ENCODE data around the gene AGBL4.
"Not testable (repeated sequence)": the region's sequence is repeated elsewhere in the genome, so short reads cannot be mapped to it uniquely, and the experiment has no call there.

AGBL4 gene

GRCh38 chr1:50023292-50024159 lies at the start of gene AGBL4:
Gene AGBL4 (minus strand): TSS chr1:50023954.
- no peak for DNase-seq (ENCODE audit: low spot score)

GRCh38 chr1:50066806-50067205 lies 43.1 kb upstream of the AGBL4 start:
- no peak for DNase-seq (ENCODE audit: low spot score)

GRCh38 chr1:50060279-50060678 lies 36.5 kb upstream of the AGBL4 start:
- DNase-seq (ENCODE audit: low spot score): no peak

- DNase-seq (ENCODE audit: low spot score): no peak
These were observed 25.0 kb upstream of the AGBL4 start for GRCh38 chr1:50048791-50049190.

GRCh38 chr1:50047916-50048694 lies 24.4 kb upstream of the AGBL4 start:
- DNase-seq (ENCODE audit: low spot score): no peak

- no peak for DNase-seq (ENCODE audit: low spot score)
These were observed 14.6 kb upstream of the AGBL4 start for GRCh38 chr1:50038237-50038809.

- no peak for DNase-seq (ENCODE audit: low spot score)
These were observed 4.0 kb upstream of the AGBL4 start for GRCh38 chr1:50027794-50028193.

GRCh38 chr1:49995734-49996133 lies 28.0 kb downstream of the AGBL4 start:
- DNase-seq (ENCODE audit: low spot score): no peak

GRCh38 chr1:49971088-49971487 lies 52.7 kb downstream of the AGBL4 start:
- DNase-seq (ENCODE audit: low spot score): no peak

GRCh38 chr1:49951385-49951784 lies 72.4 kb downstream of the AGBL4 start:
- DNase-seq (ENCODE audit: low spot score): no peak

- DNase-seq (ENCODE audit: low spot score): not testable (repeated sequence)
These were observed 108.5 kb downstream of the AGBL4 start for GRCh38 chr1:49915301-49915700.

GRCh38 chr1:49906365-49906764 lies 117.4 kb downstream of the AGBL4 start:
- no peak for DNase-seq (ENCODE audit: low spot score)

- no peak for DNase-seq (ENCODE audit: low spot score)
These were observed 159.2 kb downstream of the AGBL4 start for GRCh38 chr1:49864581-49864980.

- no peak for DNase-seq (ENCODE audit: low spot score)
These were observed 169.0 kb downstream of the AGBL4 start for GRCh38 chr1:49854741-49855140.

GRCh38 chr1:49842596-49842995 lies 181.2 kb downstream of the AGBL4 start:
- DNase-seq (ENCODE audit: low spot score): no peak

- DNase-seq (ENCODE audit: low spot score): no peak
These were observed 182.0 kb downstream of the AGBL4 start for GRCh38 chr1:49841767-49842166.

GRCh38 chr1:49824261-49824660 lies 199.5 kb downstream of the AGBL4 start:
- DNase-seq (ENCODE audit: low spot score): no peak

GRCh38 chr1:49817681-49818080 lies 206.1 kb downstream of the AGBL4 start:
- DNase-seq (ENCODE audit: low spot score): no peak

GRCh38 chr1:49787013-49787412 lies 236.7 kb downstream of the AGBL4 start:
- DNase-seq (ENCODE audit: low spot score): not testable (repeated sequence)

- no peak for DNase-seq (ENCODE audit: low spot score)
These were observed 258.7 kb downstream of the AGBL4 start for GRCh38 chr1:49765034-49765433.

- not testable (repeated sequence) for DNase-seq (ENCODE audit: low spot score)
These were observed 285.6 kb downstream of the AGBL4 start for GRCh38 chr1:49738118-49738517.

GRCh38 chr1:49728377-49728776 lies 295.4 kb downstream of the AGBL4 start:
- DNase-seq (ENCODE audit: low spot score): no peak

- no peak for DNase-seq (ENCODE audit: low spot score)
These were observed 300.1 kb downstream of the AGBL4 start for GRCh38 chr1:49723662-49724061.

All from hepatic stellate cell (primary cell).